Pulmonary artery endothelial cell (primary cell): ENCODE measurements around the gene TAOK3. TPM values are rescaled to one million over a fixed set of nuclear protein-coding genes. Genes with fewer than 3 reads are reported as not detected.
"Not testable (repeated sequence)": the region's sequence is repeated elsewhere in the genome, so short reads cannot be mapped to it uniquely, and the experiment has no call there.

ENCODE experiments used
- DNase-seq: peaks from one replicate; pipeline ENCODE4 v3.0.0-alpha.2; 2011; ENCODE audit warnings: low read depth, low spot score
- total RNA-seq: library from RNA; depleted of rRNA; stranded (reverse); fragments of >200 nt; gene quantifications from 2 replicates; pipeline ENCODE4 v1.2.3, GENCODE V29; 2014

TAOK3 gene
- total RNA-seq, result 31.4 and 38.9 TPM in 2 replicates

DNA sequence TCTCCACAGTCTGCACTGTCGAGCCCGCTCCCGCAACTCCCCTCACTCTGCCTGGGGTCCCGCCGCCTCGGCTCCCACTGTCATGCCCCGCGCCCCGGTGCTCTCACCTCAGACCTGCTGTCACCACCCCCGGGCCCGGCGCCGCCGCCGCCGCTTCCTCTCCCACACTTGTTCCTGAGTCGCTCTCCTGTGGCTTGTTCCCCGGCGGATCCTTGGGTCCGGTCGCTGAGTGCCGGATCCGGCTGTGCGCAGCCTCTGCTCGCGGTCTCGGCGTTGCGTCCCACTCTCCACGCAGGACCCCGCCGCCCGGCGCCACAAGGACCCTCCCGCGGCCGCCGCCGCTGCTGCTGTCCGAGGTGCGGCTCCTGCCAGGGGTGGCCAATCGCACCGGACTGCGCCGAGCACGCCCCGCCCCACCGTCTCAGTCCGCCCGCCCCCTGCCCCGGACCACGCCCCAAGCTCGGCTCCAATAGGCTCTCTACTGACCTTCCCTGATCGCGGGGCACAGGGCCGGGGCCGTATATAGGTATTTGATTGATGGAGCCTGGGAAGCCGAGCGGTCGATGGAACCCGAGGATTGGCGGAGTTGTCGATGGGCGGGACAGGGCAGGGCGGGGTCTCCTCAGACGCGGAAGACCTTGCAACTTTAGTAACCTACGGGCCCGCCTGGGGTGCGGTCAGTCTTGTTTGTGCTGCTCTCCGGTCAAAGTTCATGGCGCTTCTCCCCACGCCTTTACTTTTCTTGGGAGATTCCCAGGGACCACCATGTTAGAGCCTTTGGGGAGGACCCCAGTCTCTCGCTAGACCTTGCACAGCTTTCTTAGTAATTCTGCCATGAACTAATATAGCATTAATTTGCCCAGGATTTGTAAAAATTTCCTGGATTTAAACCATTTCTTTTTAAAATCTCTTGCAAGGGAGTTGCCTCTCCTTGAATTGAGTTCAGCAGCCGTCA, at the start of gene TAOK3:
TAOK3 (minus strand) TSS at position 367 of the 955 bp plus-strand sequence. CDS start 117,340 bp downstream, outside the sequence.
- peak; percentile 94 for DNase-seq

DNA sequence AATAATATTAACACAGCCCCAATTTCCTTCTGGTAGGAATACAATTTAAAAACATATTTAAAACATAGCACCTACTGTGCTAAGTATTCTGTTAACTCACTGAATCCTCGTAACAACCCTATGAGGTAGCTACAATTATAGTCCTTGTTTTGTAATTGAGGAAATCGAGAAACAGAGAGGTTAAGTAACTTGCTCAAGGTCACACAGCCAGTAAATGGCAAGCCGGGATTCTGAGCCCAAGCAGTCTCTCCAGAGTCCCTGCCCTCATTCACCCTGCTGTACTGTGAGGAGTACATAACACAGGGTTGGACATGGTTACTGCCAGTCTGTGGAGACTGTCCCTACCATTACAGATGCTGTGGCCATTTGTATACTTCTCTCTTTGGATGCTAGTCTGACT, 48.0 kb upstream of the TAOK3 start:
- no peak for DNase-seq

DNA sequence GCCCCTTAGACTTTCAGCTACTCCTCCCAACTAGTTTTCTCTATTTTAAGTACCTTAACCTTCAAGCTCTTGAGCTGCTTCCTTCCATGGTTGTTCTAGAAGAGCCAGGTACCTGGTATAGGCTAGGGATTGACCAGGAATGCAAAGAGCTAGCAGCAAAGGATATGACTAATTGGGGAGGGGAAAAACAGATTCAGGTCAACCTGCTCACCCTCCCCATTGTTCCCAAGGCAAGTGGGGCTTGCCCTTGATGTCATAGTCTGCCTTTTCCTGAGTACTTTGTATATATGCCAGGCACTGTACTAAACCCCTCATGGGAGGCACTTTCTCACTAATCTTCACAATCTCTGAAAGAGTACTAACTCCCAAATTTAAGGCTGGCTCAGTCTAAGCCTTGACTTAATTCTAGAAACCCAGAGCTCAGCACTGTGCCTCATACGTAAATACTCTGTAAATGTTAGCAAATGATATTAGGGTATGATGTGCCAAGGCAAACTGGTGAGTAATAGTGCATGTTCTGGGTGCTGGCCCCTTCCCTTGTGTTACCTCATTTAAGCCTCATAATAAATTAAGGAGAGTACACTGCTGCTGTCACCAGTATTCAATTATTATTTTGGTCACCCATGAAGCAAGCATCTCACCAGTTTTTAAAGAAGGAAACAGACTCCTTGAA, 45.8 kb upstream of the TAOK3 start:
- peak; percentile 32 for DNase-seq

DNA sequence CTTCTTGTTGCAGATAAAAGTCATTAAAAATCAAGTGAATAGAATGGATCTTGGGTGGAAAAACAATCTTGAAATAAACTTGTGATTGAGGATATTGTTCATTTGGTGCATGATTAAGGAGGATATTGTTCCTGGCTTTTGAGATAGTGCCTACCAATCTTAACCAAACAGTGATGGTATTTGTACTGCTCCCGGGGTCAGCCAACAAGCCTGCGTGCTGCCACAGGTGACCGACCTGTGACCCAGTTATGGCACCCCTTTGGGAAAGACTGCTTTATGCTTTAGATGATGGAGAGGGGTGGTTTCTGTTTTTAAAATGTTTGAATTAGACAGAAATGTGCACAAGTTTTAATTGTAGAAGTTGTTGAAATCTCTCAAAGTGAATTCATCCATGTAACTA, 45.2 kb upstream of the TAOK3 start:
- DNase-seq, result no peak

DNA sequence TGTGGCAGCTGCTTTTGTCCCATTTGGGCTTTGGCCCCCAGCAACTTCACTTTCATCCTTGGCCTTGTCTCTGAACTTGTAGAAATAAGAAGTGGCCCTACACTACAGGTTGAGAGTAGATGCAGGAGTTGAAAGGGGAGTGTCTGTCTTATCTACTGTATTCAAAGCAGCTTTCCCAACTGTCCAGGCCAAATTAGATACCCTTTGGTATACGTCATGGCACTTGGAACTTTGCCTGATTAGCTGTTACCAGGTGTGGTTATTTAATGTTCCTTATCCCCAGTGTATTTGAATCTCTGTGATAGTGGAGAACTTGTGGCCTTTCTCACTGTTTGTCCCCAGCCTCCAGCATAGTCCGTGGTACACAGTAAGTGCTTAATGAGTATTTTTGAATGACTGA, 37.1 kb upstream of the TAOK3 start:
- DNase-seq, result no peak

DNA sequence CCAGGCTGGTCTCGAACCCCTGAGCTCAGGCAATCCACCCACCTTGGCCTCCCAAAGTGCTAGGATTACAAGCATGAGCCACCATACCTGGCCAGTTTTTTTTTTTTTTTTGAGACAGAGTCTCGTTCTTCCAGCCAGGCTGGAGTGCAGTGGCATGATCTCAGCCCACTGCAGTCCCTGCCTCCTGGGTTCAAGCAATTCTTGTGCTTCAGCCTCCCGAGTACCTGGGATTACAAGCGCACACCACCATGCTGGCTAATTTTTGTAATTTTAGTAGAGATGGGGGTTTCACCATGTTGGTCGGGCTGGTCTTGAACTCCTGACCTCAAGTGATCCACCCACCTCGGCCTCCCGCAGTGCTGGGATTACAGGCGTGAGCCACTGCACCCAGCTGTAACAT, 35.5 kb upstream of the TAOK3 start:
- DNase-seq, result not testable (repeated sequence)

DNA sequence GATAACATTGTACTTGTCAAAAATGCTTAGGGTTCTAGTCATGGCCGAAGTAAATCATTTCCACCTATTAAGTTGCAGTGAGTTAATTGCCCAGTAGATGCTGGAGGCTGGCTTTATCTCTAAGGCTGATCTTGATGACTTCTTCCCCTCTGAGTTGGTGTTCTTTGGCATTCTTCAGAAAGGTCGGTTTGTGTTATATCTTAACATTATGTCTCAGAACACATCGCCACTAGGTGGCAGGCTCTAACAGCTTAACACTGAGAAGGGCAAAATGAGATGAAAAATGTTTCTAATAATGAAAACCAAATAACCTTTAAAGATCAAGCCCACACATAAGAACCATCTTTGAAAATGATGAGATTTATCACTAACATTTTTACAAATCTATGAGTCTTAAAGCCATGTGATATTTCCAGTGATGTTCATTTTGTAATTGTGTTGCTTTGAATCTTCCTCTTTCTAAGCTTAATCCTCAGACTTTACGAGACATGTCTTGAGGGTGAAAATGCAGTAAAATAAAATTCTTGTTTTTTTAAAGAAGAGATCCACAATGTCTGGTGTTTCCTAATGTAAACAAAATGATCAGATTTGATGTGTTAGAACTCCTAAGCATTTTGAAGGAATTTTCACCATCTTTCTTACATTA, 32.3 kb upstream of the TAOK3 start:
- DNase-seq, result peak; percentile 19

DNA sequence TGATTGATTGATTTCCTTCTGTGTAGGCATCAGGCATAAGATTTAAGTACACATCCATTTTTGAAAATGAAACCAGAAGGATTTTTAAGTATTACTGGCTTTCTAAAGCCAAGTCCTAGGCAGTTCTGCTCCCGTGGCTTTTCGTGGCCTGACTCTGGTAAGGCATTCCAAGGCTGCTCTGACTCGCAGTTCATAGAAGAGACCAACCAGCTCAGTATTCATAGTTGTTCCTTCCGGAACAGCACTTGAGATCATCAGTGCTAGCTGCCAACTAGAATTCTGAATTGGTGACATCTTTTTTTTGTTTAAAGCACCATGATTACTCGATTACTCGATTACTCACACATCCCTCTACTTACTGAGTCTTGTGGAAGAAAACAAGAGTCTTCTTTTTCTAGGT, 29.5 kb upstream of the TAOK3 start:
- peak; percentile 29 for DNase-seq

DNA sequence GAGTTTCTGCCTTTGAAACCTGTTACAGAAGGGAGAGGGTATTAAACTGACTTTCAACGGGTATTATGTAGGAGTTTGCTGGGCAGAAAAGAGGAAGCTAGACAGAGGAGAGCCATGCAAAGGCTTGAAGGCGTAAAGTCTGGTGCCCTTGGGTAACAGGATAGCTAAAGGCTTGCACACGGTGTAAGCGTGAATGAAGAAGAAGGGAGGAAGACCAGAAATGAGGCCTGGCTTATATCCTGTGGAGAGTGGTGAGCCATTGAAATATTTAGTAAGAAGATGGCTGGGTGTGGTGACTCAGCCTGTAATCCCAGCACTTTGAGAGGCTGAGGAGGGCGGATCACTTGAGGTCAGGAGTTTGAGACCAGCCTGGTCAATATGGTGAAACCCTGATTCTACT, 26.2 kb upstream of the TAOK3 start:
- no peak for DNase-seq

DNA sequence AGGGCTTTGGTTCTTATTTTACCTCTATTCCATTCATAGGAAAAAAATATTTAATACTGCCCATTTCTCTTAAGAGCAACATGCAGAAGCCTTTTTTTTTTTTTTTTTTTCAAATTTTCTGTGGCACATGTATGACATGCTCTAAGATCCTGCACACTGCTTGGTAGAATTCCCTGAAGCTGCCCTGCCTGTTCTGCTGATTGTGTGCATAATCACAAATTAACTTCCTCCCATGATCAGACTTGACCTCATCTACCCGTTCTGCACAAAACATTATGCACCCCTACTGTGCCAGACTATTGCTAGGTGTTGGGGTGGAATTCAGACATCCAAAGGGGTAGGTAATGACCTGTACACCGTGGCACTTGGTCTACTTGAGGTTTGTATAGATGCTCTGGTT, 25.8 kb upstream of the TAOK3 start:
- DNase-seq, result no peak

DNA sequence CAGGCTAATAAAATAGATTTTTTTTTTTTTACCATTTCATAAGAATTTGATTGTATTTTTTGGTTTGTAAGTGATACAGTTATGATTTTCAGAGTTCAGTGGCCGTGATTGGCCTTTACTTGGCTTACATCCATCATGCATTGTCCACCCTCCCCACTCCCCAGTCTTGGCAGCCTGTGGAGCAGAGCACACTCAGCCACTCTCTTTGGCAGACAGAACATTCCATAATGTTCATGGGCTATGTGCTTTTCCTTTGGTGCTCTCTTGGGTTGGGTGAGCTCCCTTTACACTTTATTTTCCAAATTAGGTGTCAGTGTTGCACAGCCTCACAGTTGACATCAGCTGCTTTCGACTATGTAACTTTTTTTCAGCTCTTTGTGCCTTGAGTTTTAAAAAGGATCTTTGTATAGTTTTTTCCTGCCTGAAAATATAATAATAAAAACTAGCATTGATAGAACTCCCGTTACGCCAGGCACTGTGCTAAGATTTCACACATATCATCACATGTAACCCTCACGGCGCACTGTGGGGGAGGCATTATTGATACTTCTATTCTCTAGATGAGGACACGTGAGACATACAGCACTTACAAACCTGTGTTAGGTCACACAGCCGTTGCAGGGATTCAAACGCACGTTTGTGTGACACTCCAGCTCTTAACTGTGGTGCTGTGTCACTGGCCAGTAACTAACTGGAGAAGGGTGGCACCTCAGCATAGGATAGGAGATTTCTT, 25.2 kb upstream of the TAOK3 start:
- DNase-seq, result no peak

DNA sequence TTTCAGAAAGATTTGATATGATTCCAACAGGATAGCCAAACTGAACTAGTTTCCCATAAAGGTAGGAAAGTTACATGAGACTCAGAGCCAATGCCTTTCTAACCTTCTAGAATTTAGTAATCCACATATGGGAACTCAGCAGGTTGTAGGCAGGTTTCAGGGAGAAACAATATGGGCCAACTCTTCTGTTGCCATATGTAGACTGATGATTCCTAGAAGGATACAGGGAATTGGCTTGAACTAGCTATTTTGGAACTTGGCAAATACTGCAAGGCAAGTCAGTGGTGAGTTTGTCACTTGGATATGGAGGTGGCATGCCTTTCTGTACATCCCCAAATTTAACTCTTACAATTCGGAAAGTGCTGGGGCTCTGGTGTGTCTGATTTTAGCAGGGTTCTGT, 19.1 kb upstream of the TAOK3 start:
- no peak for DNase-seq

DNA sequence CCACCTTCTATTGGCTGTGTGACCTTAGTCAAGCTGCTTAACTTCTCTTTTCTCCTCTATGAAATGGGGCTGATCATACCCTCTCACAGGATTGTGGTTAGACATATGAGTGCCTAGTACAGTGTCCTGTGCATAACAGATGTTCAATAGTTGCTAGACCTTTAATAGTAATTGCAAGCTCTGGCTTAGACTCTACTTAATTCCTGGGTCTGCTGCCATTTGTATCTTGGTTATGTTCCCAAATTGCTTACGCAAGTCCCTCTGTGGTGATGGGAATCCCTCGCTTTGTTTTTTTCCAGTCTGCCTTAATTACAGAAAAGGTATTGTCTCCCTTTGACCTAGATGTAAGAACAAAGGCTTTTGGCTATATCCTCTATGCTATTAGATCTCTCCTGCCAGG, 18.7 kb upstream of the TAOK3 start:
- DNase-seq, result no peak

DNA sequence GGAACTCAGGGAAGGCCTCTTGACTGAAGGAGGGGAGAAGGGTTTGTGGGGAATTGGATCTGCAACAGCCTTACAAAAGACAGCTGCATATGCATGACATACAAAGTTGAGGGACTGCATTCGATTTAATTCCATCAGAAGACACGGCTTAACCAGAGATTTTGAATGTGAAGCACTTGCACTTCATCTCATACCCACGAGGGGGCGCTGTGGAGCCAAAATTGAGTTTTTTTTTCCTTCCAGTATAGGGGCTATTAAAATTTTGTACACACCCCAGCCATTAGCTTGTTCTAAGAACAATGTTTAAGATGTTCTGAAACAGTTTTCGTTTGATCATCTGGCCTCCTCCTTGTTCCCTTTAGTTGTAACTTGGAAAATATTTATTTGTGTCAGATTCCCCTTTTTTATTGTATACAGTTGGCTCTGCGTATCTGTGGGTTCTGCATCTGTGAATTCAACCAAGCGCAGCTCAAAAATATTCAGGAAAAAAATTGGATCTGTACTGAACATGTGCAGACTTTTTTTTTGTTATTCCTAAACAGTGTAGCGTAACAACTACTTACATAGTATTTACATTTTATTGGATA, 5.3 kb upstream of the TAOK3 start:
- no peak for DNase-seq

DNA sequence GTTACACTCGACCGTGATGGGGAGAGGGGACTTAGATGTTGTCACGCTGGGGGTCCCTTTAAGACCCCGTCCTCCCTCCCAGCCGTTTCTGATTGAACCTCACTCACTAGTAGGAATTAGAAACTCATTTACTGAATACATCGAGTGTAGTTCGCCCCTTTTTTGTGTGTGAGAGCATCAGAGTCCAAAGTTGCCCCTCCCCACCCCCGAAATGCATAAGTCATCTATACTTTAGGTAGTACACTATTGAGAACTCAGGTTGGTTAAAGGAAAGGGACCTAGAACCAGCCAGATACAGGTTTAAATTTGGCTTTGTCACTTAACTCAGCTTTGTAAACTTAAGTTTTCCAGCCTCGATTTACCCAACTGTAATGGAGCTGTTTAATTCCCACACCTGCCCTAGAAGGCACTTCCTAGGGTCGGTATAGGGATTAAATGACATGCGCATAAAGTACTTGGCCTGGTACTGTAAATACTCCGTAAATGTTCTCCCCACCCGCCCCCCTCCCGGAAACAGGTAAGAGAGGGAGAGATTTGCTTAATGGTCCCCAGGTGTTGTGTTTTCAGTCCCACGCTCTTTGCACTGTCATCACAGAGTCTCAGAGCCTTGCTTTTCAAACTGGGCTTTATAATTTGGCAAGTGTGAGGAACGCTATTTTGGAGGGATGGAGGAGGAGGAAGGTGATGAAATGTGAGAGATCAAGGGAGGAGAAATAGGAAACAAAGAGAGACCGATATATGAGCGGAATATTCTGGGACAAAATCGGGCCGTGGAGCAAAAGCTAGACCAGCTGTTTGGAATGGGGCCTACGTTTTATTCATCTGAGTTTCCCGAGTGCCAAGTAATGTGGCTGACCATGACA, 4.5 kb upstream of the TAOK3 start:
- DNase-seq, result no peak

DNA sequence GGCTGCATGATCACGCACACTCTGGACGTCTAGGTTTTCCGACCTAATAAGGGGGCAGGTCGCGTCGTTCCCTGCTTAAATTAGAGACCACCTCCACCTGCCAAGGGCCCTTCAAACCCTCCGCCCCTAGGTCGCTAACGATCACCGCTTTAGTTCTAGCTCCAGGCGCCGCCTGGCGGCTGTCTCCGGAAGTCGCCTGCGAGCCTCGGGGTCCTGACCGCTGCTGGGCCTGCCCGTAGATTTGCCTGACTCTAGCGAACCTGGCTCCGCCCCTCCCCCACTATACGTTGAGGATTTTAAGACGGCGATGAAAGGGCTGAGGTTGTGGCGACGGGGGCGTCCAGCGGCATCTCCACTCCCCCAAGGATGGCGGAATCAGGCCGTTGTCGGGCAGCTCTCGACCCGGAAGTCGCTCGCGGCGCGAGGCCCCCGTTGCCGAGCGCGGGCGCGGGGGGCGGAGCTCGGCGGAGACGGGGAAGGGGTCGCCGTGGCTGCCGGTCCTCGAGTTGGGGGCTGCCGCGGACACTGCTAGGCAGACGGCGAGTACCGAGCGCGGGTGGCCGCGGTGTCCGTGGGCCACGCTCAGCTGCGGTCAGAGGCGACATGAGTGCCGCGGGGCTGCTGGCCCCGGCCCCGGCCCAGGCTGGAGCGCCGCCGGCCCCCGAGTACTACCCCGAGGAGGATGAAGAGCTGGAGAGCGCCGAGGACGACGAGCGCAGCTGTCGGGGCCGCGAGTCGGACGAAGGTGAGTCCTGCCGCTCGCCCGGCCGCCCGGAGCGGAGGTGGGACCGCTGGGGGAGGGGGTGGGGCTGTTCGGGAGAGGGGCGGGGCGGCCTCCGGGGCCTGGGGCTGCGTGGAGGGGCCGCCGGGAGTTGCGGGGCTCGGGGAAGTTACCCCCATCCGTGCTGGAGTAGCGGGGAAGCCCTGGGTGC, 3.6 kb upstream of the TAOK3 start, which contains the start of gene SUDS3:
SUDS3 (plus strand) TSS at position 467 of the 932 bp plus-strand sequence; CDS start at position 604, 137 bp downstream.
- no peak for DNase-seq

DNA sequence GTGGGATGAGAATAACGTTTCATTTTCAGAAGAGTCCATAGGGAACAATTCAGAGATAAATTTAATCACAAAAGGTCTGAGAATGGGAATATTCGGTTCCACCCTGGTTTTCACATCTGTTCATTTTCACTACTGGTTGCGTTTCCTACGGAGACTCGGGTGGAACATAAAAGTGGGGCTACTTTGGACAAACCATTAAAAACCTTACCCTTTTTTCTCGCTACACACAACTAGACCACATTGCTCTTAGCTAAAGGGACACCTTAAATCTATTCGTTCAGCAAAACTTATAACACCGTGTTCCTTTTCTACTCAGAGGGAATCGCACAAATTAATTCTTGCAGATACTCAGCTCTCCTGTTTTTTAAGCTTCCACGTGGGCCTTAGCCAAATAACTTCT, 2.6 kb upstream of the TAOK3 start:
- DNase-seq, result no peak

DNA sequence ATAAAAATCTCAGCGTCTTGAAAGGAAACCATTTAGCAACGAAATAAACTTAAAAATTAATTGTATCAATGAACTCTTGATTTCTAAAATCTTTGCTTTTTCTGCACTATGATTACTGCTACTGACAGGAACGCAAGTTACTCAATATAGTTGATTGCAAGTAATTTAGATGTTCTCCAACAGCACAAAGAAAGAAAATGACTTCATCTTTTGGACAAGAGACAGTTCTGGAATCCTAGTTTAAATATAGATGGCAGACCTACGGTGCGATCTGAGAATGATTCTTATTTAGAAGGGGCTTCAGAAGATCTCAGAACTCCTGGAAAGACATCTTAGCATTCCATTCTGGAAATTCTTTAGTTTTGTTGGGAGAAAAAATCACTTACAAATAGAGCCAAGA, 2.2 kb upstream of the TAOK3 start:
- no peak for DNase-seq
